Aorta (tissue), 5 donors: ENCODE measurements around the gene FAM193A. TPM values are rescaled to one million over a fixed set of nuclear protein-coding genes. Genes with fewer than 3 reads are reported as not detected.
"Not testable (repeated sequence)": the region's sequence is repeated elsewhere in the genome, so short reads cannot be mapped to it uniquely, and the experiment has no call there.

Source experiments
- ATAC-seq: fragments of 200-7000 bp; cut with Tn5 transposase; one replicate; pipeline ENCODE4 v1.9.1; 2022; ENCODE audit warnings: moderate library complexity; ENCODE audit not compliant: low FRiP score
- DNase-seq, 2 donors: peaks; one replicate each; pipeline ENCODE4 v3.0.0-alpha.2; 2020
- H3K27ac ChIP-seq, 2 donors: one replicate each; pipeline ENCODE4 v1.5.1; 2013; ENCODE audit warnings: low read length in 2 of 2, mild to moderate bottlenecking in 2 of 2, moderate library complexity in 2 of 2, control low read depth in 1 of 2, inconsistent platforms in 1 of 2, low read depth in 1 of 2
- H3K27me3 ChIP-seq, 2 donors: one replicate each; pipeline ENCODE4 v1.6.1; 2013; ENCODE audit warnings: control low read depth in 1 of 2, low read length in 1 of 2, mild to moderate bottlenecking in 1 of 2, moderate library complexity in 1 of 2; ENCODE audit not compliant: insufficient read depth in 2 of 2, control insufficient read depth in 1 of 2
- H3K36me3 ChIP-seq, 2 donors: one replicate each; pipeline ENCODE4 v1.6.1; 2013; ENCODE audit warnings: control low read depth in 1 of 2, low read length in 1 of 2, mild to moderate bottlenecking in 1 of 2; ENCODE audit not compliant: insufficient read depth in 2 of 2, control insufficient read depth in 1 of 2
- H3K4me1 ChIP-seq, 2 donors: one replicate each; pipeline ENCODE4 v1.6.1; 2013; ENCODE audit warnings: low read length in 2 of 2, control low read depth in 1 of 2, mild to moderate bottlenecking in 1 of 2, moderate library complexity in 1 of 2; ENCODE audit not compliant: insufficient read depth in 2 of 2, control insufficient read depth in 1 of 2
- H3K4me3 ChIP-seq, 2 donors: one replicate each; pipeline ENCODE4 v1.5.1; 2013; ENCODE audit warnings: low read length in 2 of 2, control low read depth in 1 of 2, mild to moderate bottlenecking in 1 of 2
- H3K9me3 ChIP-seq: one replicate; pipeline ENCODE4 v1.6.1; 2013; ENCODE audit warnings: mild to moderate bottlenecking, low read length; ENCODE audit not compliant: control insufficient read depth
- WGBS, 2 donors: extraction: QIAGEN DNeasy Blood & Tissue Kit; methylation state at CpG; one replicate each; pipeline ENCODE4 v1.1.7; 2013; 5-methylcytosine and 5-hydroxymethylcytosine counted together
- intact Hi-C, 2 donors: fragments of 100-400 bp; cut with DNase I; formaldehyde crosslinking; loops; one replicate each; pipeline versions ENCODE4 v1.14.2 to v1.15.0; 2022
- polyA plus RNA-seq, 2 donors: library from polyadenylated mRNA; stranded (reverse); fragments of 200-250 nt; gene quantifications; one replicate each; pipeline ENCODE4 v1.2.3, GENCODE V29; 2013
- total RNA-seq, 2 donors: library from RNA; stranded (reverse); fragmentation: NEBNext Ultra II Directional; extraction: Animal tissue kit (Norgen Biotek cat#: 25700); gene quantifications; one replicate each; pipeline ENCODE4 v1.2.1, GENCODE V29; 2021
- donor health status: healthy with polysubstance abuse.
- donor health status: Bipolar disorder and iron deficiency.
- donor health status: DM: no; HTN: no; CAD: no.
- donor health status: DM: no; HTN: no; CAD: no.
- donor health status: DM: yes; HTN: yes; CAD: no.

Gene FAM193A
- total and polyA plus RNA-seq, 4 donors: 4.6 to 41.6 (median 18.5) TPM

- intact Hi-C loops: no loop called here
- no peaks in the 10 kb centered on the region for H3K27me3 ChIP-seq
- H3K4me3 ChIP-seq: no peak overlapping the region
- H3K27ac ChIP-seq: no peak overlapping the region
- H3K9me3 ChIP-seq: no peaks in the 10 kb centered on the region
- ATAC-seq: no peak
- no peaks in the 10 kb centered on the region for H3K36me3 ChIP-seq
- DNase-seq: no peak
- peaks cover 4% of the 10 kb centered on the region in 2 donors for H3K4me1 ChIP-seq
- WGBS, 2 donors: 8 to 11% methylated on average over 8 of the region's 8 CpGs
Measured at GRCh38 chr4:2591189-2591588, 54.7 kb downstream of the FAM193A start.

DNA sequence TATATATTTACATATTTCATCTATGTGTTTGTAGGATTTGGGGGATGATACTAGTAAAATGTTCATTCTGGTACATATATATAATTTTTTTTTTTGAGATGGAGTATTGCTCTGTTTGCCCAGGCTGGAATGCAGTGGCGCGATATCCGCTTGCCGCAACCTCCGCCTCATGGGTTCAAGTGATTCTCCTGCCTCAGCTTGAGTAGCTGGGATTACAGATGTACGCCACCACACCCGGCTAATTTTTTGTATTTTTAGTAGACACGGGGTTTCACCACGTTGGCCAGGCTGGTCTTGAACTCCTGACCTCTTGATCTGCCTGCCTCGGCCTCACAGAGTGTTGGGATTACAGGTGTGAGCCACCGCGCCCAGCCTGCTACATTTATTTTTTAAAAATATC is 55.6 kb downstream of the FAM193A start:
- H3K27ac ChIP-seq, H3K9me3 ChIP-seq, ATAC-seq, H3K4me3 ChIP-seq, H3K27me3 ChIP-seq, H3K4me1 ChIP-seq, intact Hi-C loops, H3K36me3 ChIP-seq, DNase-seq: not testable (repeated sequence)
- WGBS, 2 donors: 89 to 90% methylated on average over 12 of the region's 12 CpGs

GRCh38 chr4:2592572-2592971 is 56.1 kb downstream of the FAM193A start:
- H3K4me3 ChIP-seq: no peak overlapping the region
- H3K27me3 ChIP-seq: no peaks in the 10 kb centered on the region
- intact Hi-C loops: no loop called here
- 42 to 43% methylated on average over 6 of the region's 6 CpGs for WGBS, 2 donors
- H3K4me1 ChIP-seq: peaks cover 4% of the 10 kb centered on the region in 2 donors
- ATAC-seq: peak; percentile 57
- no peak overlapping the region for H3K27ac ChIP-seq
- no peak for DNase-seq
- no peaks in the 10 kb centered on the region for H3K36me3 ChIP-seq
- H3K9me3 ChIP-seq: no peaks in the 10 kb centered on the region

- Histone ChIP-seq H3K9me3 (no peaks in the 10 kb centered on the region), H3K4me3 (no peak overlapping the region), H3K36me3 (no peaks in the 10 kb centered on the region), H3K4me1 (peaks cover 4% of the 10 kb centered on the region in 2 donors), H3K27ac (no peak overlapping the region), H3K27me3 (no peaks in the 10 kb centered on the region)
- ATAC-seq (peak; percentile 56), DNase-seq (no peak)
- 57 to 65% methylated on average over 5 of the region's 5 CpGs for WGBS, 2 donors
- intact Hi-C loops: no loop called here
Measured at GRCh38 chr4:2593003-2593402, 56.6 kb downstream of the FAM193A start.

GRCh38 chr4:2595436-2595835 is 59.0 kb downstream of the FAM193A start:
- WGBS, 2 donors: 46 to 54% methylated on average over 3 of the region's 3 CpGs
- DNase-seq: no peak
- Histone ChIP-seq H3K4me1 (peaks cover 4% of the 10 kb centered on the region in 2 donors), H3K27me3 (no peaks in the 10 kb centered on the region), H3K27ac (no peak overlapping the region), H3K4me3 (no peak overlapping the region), H3K9me3 (no peaks in the 10 kb centered on the region), H3K36me3 (no peaks in the 10 kb centered on the region)
- no peak for ATAC-seq
- intact Hi-C loops: no loop called here

- H3K4me1 ChIP-seq: peaks cover 3 to 4% of the 10 kb centered on the region in 2 donors
- WGBS, 2 donors: 93 to 96% methylated on average over 8 to 11 of the region's 11 CpGs
- H3K27me3 ChIP-seq: no peaks in the 10 kb centered on the region
- no peaks in the 10 kb centered on the region for H3K9me3 ChIP-seq
- no peaks in the 10 kb centered on the region for H3K36me3 ChIP-seq
- ATAC-seq: no peak
- intact Hi-C loops: no loop called here
- no peak overlapping the region for H3K27ac ChIP-seq
- H3K4me3 ChIP-seq: no peak overlapping the region
- no peak for DNase-seq
Measured at GRCh38 chr4:2595952-2596552, 59.6 kb downstream of the FAM193A start.

GRCh38 chr4:2596611-2597010 is 60.2 kb downstream of the FAM193A start:
- no peaks in the 10 kb centered on the region for H3K36me3 ChIP-seq
- H3K27ac ChIP-seq: no peak overlapping the region

DNA sequence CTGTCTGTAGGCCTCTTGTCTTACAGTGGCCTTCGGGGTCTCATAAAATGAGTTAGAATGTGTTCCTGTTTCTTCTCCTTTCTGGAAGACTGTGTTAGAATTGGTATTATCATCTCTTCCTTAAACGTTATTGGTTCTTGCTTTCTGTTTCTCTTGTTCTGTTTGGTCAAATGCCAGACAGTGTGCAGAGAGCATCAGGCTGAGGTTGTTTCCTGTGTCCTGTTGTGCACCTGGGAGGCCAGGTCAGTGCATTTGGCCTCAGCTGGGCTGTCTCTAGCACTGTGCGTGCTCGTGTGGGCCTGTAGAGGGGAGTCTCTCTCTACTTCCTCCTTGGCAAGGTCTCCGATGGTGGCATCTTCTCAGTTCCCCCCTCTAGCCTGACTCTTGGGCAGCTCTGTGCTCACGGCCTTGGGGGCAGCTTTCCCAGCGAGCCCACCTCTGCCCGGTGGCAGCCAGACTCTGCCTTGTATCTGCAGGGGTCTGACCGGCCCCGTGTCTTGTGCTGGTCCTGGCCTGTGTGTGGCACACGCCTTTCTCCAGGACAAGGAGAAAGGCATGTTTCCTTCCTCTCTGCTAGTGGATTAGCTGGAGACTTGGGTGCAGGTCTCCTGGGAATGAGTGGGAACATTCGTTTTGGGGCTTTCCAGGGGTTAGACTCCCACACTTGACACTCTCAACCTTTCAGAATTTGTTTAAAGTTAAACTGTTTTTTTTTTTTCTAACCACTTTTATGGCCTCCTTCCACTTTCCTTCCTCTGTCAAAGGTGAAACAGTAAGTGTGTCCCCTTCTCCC is 62.3 kb downstream of the FAM193A start:
- DNase-seq (no peak), ATAC-seq (peak; percentile 55)
- intact Hi-C loops: no loop called here
- 40 to 41% methylated on average over 12 of the region's 12 CpGs for WGBS, 2 donors
- Histone ChIP-seq H3K36me3 (no peaks in the 10 kb centered on the region), H3K9me3 (no peaks in the 10 kb centered on the region), H3K27ac (no peak overlapping the region), H3K4me3 (no peak overlapping the region), H3K4me1 (peaks cover 0 to under 1% of the 10 kb centered on the region in 2 donors), H3K27me3 (no peaks in the 10 kb centered on the region)

More at GRCh38 chr4:2596611-2597010, 60.2 kb downstream of the FAM193A start:
- no peaks in the 10 kb centered on the region for H3K9me3 ChIP-seq
- H3K4me3 ChIP-seq: no peak overlapping the region
- no peak for DNase-seq
- ATAC-seq: no peak
- H3K27me3 ChIP-seq: no peaks in the 10 kb centered on the region
- intact Hi-C loops: no loop called here
- peaks cover 0 to 4% of the 10 kb centered on the region in 2 donors for H3K4me1 ChIP-seq
- 81 to 83% methylated on average over 8 of the region's 8 CpGs for WGBS, 2 donors

DNA sequence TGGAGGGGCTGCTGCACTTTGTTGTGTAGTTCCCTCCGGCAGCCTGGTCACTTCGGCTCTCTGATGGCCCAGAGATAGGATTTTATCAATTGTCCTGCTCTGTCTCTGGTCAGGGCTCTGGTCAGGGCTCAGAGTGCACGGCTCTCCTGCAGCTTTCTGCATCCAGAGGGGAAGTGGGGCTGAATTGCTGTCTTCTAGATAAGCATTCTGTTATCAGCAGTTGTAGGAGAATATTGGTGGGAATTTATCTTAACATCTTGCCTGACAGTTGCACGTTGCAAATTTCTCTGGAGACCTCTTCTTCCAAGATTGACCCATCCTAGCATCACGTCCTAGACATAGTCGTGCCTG is 62.8 kb downstream of the FAM193A start:
- Histone ChIP-seq H3K27ac (no peak overlapping the region), H3K4me1 (no peaks in the 10 kb centered on the region)

More for the DNA sequence above, 62.8 kb downstream of the FAM193A start:
- DNase-seq (no peak), ATAC-seq (no peak)
- intact Hi-C loops: no loop called here
- Histone ChIP-seq H3K27me3 (no peaks in the 10 kb centered on the region), H3K36me3 (no peaks in the 10 kb centered on the region), H3K4me3 (no peak overlapping the region), H3K9me3 (no peaks in the 10 kb centered on the region)
- 68 to 69% methylated on average over 6 of the region's 6 CpGs for WGBS, 2 donors
